ENCODE results near the gene SLC6A8. TPM values are rescaled to one million over a fixed set of nuclear protein-coding genes. Genes with fewer than 3 reads are reported as not detected.
A peak's percentile ranks its signal among the peaks of the same experiment; 100 is the strongest.
"Not testable (repeated sequence)": the region's sequence is repeated elsewhere in the genome, so short reads cannot be mapped to it uniquely, and the experiment has no call there.

The SLC6A8 gene
- total RNA-seq, 1 experiment from 2014 or later = 29.4 TPM

DNA sequence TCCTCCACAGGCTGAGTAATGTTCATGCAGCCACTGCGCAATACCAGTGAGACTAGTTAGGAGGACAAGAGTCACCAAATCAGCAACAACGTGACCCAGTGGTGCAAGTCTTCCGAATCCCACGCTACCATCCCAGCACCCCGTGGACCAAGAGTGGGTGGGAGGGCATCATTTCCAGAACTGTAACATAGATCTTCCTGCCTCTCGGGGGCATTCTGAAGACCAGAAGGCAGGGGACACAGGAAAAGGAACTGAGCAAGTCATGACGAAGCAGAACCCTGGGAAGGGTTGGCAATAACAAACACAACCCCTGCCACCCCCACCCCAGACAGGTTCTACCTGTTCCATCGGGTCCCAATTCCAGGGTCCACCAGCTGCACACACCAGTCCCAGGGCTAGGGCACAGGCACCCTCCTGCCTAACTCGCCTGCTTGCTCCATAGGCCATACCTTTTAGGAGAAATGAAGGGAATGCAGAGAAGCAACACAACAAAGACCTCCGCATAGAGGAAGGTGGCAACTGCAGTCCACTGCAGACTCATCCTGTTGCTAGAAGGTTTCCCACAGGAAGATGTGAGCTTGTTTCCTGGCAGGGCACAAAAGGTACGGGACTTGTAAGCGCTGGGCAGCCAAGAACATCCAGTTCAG, 35.1 kb downstream of the SLC6A8 start:
- no peaks in the 10 kb centered on the region for H3K27me3 ChIP-seq (ENCODE audit: control insufficient read depth, insufficient read depth, low read length)
- H3K4me3 ChIP-seq (ENCODE audit: insufficient read depth, low read depth, low read length) = peak overlapping the region; percentile 68
- DNase-seq = no peak
- H3K36me3 ChIP-seq (replicated peaks; ENCODE audit: control insufficient read depth, insufficient read depth, low read length) = peaks cover 17% of the 10 kb centered on the region

GRCh38 chrX:153723351-153724251, 35.9 kb downstream of the SLC6A8 start:
- Histone ChIP-seq H3K36me3 (replicated peaks; ENCODE audit: control insufficient read depth, insufficient read depth, low read length) (peaks cover 17% of the 10 kb centered on the region), H3K27me3 (ENCODE audit: control insufficient read depth, insufficient read depth, low read length) (no peaks in the 10 kb centered on the region), H3K4me3 (ENCODE audit: insufficient read depth, low read depth, low read length) (peak overlapping the region; percentile 68)
- DNase-seq = peak; percentile 91

GRCh38 chrX:153724252-153725038, 36.7 kb downstream of the SLC6A8 start, which contains the start of the genes ABCD1 and BCAP31:
Gene ABCD1, plus strand, starts transcription at chrX:153724856. Its CDS starts 411 bp downstream, at chrX:153725267.
Gene BCAP31, minus strand, starts transcription at chrX:153724387. Its CDS starts 1,143 bp downstream, at chrX:153723244.
- DNase-seq = peak; percentile 98
- Histone ChIP-seq H3K27me3 (ENCODE audit: control insufficient read depth, insufficient read depth, low read length) (no peaks in the 10 kb centered on the region), H3K4me3 (ENCODE audit: insufficient read depth, low read depth, low read length) (peak within 1 kb of the TSS; percentile 68), H3K36me3 (replicated peaks; ENCODE audit: control insufficient read depth, insufficient read depth, low read length) (peaks cover 10% of the 10 kb centered on the region)

- peak; percentile 80 for DNase-seq
Measured at GRCh38 chrX:153725039-153725831, 37.5 kb downstream of the SLC6A8 start.

DNA sequence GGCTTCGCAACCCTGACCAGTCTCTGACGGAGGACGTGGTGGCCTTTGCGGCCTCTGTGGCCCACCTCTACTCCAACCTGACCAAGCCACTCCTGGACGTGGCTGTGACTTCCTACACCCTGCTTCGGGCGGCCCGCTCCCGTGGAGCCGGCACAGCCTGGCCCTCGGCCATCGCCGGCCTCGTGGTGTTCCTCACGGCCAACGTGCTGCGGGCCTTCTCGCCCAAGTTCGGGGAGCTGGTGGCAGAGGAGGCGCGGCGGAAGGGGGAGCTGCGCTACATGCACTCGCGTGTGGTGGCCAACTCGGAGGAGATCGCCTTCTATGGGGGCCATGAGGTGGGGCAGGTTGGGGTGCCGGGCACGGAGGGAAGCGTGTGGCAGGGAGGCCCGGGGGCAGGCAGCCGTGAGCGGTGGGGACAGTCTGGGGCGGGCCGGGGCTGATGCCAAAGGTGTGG, 38.1 kb downstream of the SLC6A8 start:
- Histone ChIP-seq H3K27me3 (ENCODE audit: control insufficient read depth, insufficient read depth, low read length) (no peaks in the 10 kb centered on the region), H3K36me3 (replicated peaks; ENCODE audit: control insufficient read depth, insufficient read depth, low read length) (peaks cover 3% of the 10 kb centered on the region; the same call in 1 of the 2 replicates), H3K4me3 (ENCODE audit: insufficient read depth, low read depth, low read length) (no peak overlapping the region)
- peak; percentile 37 for DNase-seq

More at GRCh38 chrX:153725039-153725831, 37.5 kb downstream of the SLC6A8 start:
- H3K4me3 ChIP-seq (ENCODE audit: insufficient read depth, low read depth, low read length) = peak overlapping the region; percentile 25
- H3K36me3 ChIP-seq (replicated peaks; ENCODE audit: control insufficient read depth, insufficient read depth, low read length) = peaks cover 7% of the 10 kb centered on the region
- no peaks in the 10 kb centered on the region for H3K27me3 ChIP-seq (ENCODE audit: control insufficient read depth, insufficient read depth, low read length)

DNA sequence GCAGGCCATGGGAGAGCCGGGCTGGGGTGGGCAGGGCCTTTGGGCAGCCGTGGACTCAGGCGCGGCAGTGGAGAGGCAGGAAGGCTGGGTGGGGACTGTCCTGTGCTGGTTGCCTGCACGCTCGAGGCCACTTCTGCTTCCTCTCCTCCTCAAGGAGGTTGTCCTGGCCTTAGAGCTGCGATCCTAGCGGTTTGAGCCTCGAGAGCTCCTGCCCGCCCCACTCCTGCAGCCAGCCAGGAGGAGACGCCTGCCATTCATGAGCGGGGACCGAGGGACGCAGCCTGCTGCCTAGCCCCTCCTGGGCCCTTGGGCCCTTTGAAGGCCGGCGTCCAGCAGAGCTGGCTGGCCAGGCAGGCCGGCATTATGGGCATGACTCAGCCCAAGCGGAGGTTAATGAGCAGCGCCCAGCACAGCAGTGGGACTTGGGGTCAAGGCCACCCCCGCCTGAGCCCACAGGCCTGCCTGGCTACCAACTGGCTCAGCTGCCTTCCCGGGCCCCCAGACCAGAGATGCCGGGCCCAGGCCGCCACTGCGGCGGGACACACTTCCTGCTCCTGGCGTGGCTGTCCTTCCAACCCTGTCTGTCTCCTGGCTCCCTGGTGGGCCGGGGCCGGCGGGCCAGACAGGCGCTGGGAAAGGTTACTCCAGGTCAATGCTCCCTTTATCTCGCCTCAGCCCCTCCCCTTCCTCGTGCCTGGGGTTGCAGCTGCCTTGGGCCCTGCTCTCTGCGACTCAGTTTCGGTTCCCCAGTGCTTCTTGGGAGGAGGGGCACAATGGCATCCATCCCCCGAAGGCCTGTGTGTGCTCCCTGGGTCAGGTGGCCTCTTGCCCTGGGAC, 38.8 kb downstream of the SLC6A8 start:
- no peak overlapping the region for H3K4me3 ChIP-seq (ENCODE audit: insufficient read depth, low read depth, low read length)
- peak; percentile 92 for DNase-seq

GRCh38 chrX:153727123-153727931, 39.6 kb downstream of the SLC6A8 start:
- no peak for DNase-seq
- no peak overlapping the region for H3K4me3 ChIP-seq (ENCODE audit: insufficient read depth, low read depth, low read length)
- H3K36me3 ChIP-seq (replicated peaks; ENCODE audit: control insufficient read depth, insufficient read depth, low read length) = 0 out of 2 replicates have a peak, but pooled peaks cover 2% of the 10 kb centered on the region
- no peaks in the 10 kb centered on the region for H3K27me3 ChIP-seq (ENCODE audit: control insufficient read depth, insufficient read depth, low read length)

More for the DNA sequence above, 38.8 kb downstream of the SLC6A8 start:
- 0 out of 2 replicates have a peak, but pooled peaks cover 3% of the 10 kb centered on the region for H3K36me3 ChIP-seq (replicated peaks; ENCODE audit: control insufficient read depth, insufficient read depth, low read length)
- H3K27me3 ChIP-seq (ENCODE audit: control insufficient read depth, insufficient read depth, low read length) = no peaks in the 10 kb centered on the region

DNA sequence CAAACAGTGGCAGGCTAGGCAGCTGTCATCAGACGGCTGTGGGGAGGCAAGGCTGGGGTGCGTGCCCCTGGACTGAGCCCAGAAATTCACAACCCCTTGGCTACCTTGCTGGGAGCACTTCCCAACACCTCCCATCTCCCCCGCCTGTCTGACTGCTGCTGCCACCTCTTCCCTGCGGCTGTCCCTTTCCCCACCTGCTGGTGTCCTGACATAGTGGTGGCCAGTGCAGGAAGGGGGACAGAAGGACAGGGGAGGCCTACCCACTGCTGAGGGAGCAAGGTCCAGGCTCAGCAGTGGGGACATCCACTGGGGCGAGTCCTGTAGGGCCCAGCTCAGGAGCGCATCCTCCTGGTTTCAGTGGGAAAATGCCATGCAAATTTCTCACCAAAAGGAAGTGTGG, 40.4 kb downstream of the SLC6A8 start:
- Histone ChIP-seq H3K36me3 (replicated peaks; ENCODE audit: control insufficient read depth, insufficient read depth, low read length) (no peaks in the 10 kb centered on the region), H3K27me3 (ENCODE audit: control insufficient read depth, insufficient read depth, low read length) (no peaks in the 10 kb centered on the region), H3K4me3 (ENCODE audit: insufficient read depth, low read depth, low read length) (no peak overlapping the region)
- DNase-seq = peak; percentile 43

DNA sequence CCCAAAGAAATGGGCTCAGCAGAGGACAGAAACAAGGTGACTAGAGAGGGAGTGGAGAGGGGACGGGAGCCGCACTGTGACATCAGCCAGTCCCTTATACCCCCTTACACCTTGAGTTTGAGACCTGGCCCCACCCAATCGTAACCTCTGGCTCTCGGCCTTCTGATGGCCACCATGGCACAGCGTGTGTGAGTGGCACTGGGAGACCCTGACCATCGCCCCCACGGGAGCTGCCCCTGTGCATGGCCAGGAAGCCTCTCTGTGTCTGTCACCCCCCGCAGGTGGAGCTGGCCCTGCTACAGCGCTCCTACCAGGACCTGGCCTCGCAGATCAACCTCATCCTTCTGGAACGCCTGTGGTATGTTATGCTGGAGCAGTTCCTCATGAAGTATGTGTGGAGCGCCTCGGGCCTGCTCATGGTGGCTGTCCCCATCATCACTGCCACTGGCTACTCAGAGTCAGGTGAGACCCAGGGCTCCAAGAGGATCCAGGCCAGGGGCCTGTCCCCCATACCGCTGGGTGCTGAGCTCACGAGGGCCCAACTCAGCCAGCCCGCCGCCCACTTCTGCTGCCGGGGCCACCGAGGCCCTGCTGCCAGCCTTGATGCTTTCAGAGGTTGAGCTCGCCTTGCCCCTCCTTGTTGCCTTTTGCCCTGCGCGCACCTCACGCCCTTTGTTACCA, 41.4 kb downstream of the SLC6A8 start:
- no peaks in the 10 kb centered on the region for H3K36me3 ChIP-seq (replicated peaks; ENCODE audit: control insufficient read depth, insufficient read depth, low read length)
- H3K27me3 ChIP-seq (ENCODE audit: control insufficient read depth, insufficient read depth, low read length) = no peaks in the 10 kb centered on the region
- H3K4me3 ChIP-seq (ENCODE audit: insufficient read depth, low read depth, low read length) = no peak overlapping the region
- DNase-seq = no peak

- not testable (repeated sequence) for H3K4me3 ChIP-seq (ENCODE audit: insufficient read depth, low read depth, low read length); DNase-seq; H3K36me3 ChIP-seq (replicated peaks; ENCODE audit: control insufficient read depth, insufficient read depth, low read length); H3K27me3 ChIP-seq (ENCODE audit: control insufficient read depth, insufficient read depth, low read length)
Measured at GRCh38 chrX:153730115-153730514, 42.4 kb downstream of the SLC6A8 start.

- Histone ChIP-seq H3K4me3 (ENCODE audit: insufficient read depth, low read depth, low read length) (no peak overlapping the region), H3K27me3 (ENCODE audit: control insufficient read depth, insufficient read depth, low read length) (no peaks in the 10 kb centered on the region), H3K36me3 (replicated peaks; ENCODE audit: control insufficient read depth, insufficient read depth, low read length) (no peaks in the 10 kb centered on the region)
- no peak for DNase-seq
Measured at GRCh38 chrX:153731117-153731844, 43.6 kb downstream of the SLC6A8 start.

Data from H7 (cell line).